PC-3 (cell line): ENCODE results near the gene FPR2. TPM values are rescaled to one million over a fixed set of nuclear protein-coding genes. Genes with fewer than 3 reads are reported as not detected.

ENCODE experiments used
- ATAC-seq: fragments of 200-7000 bp; cut with Tn5 transposase; 2 replicates; pipeline ENCODE4 v1.9.1; 2020; ENCODE audit warnings: mild to moderate bottlenecking, moderate library complexity
- BruUV-seq: library from RNA; stranded (reverse); fragments of 400-500 nt; replicated peaks from 2 replicates; lab custom pipeline; 2021; lab: Mats Ljungman, UMichigan
- CTCF ChIA-PET: fragments of 300-600 bp; sonication (Branson Sonifier 250); formaldehyde crosslinking; loops from one replicate; lab custom pipeline; 2022; ENCODE audit warnings: antibody characterized with exemption; lab: Charles Lee
- POLR2A ChIA-PET: fragments of 300-600 bp; sonication (Branson Sonifier 250); formaldehyde crosslinking; loops from one replicate; lab custom pipeline; 2022; ENCODE audit warnings: antibody characterized with exemption; ENCODE audit not compliant: unreplicated experiment; lab: Charles Lee
- DNase-seq: peaks from one replicate; pipeline ENCODE4 v3.0.0-alpha.2; 2015
- H2AFZ ChIP-seq: fragments of 300-600 bp; sonication (generic); 2 replicates; pipeline ENCODE4 v1.6.0; 2016; ENCODE audit warnings: antibody characterized with exemption, low read length
- H3F3A ChIP-seq: fragments of 300-600 bp; sonication (generic); one replicate; pipeline ENCODE4 v1.6.0; 2017; ENCODE audit warnings: antibody characterized with exemption, low read length, control low read depth, mild to moderate bottlenecking; ENCODE audit not compliant: unreplicated experiment
- H3K27ac ChIP-seq: fragments of 300-600 bp; sonication (generic); 2 replicates; pipeline ENCODE4 v1.5.1; 2016; ENCODE audit warnings: mild to moderate bottlenecking, low read length
- H3K27me3 ChIP-seq: fragments of 300-600 bp; sonication (generic); 2 replicates; pipeline ENCODE4 v1.6.1; 2016; ENCODE audit warnings: low read length, mixed read lengths
- H3K36me3 ChIP-seq: fragments of 300-600 bp; sonication (generic); 2 replicates; pipeline ENCODE4 v1.6.1; 2016; ENCODE audit warnings: low read depth, mixed run types, low read length, mixed read lengths
- H3K4me1 ChIP-seq: fragments of 300-600 bp; sonication (generic); 2 replicates; pipeline ENCODE4 v1.5.1; 2016; ENCODE audit warnings: low read length; ENCODE audit not compliant: insufficient read depth
- H3K4me2 ChIP-seq: fragments of 300-600 bp; sonication (generic); 2 replicates; pipeline ENCODE4 v1.6.0; 2016; ENCODE audit warnings: low read length
- H3K4me3 ChIP-seq: fragments of 300-600 bp; sonication (generic); 2 replicates; pipeline ENCODE4 v1.5.1; 2016; ENCODE audit warnings: mild to moderate bottlenecking, low read length, mixed read lengths
- H3K79me2 ChIP-seq: fragments of 300-600 bp; sonication (generic); 2 replicates; pipeline ENCODE4 v1.6.1; 2017; ENCODE audit warnings: low read length, mixed read lengths
- H3K9ac ChIP-seq: fragments of 300-600 bp; sonication (generic); 2 replicates; pipeline ENCODE4 v1.6.0; 2016; ENCODE audit warnings: mild to moderate bottlenecking, low read length
- H3K9me2 ChIP-seq: fragments of 300-600 bp; sonication (generic); replicated peaks from 2 replicates; pipeline ENCODE4 v1.6.1; 2016; ENCODE audit warnings: mixed run types, low read length, mixed read lengths
- H3K9me3 ChIP-seq: fragments of 300-600 bp; sonication (generic); 2 replicates; pipeline ENCODE4 v1.6.1; 2016; ENCODE audit warnings: low read length, mixed read lengths
- H4K20me1 ChIP-seq: fragments of 300-600 bp; sonication (generic); 2 replicates; pipeline ENCODE4 v1.6.1; 2016; ENCODE audit warnings: low read length, mixed read lengths
- CTCF ChIP-seq: fragments of 300-600 bp; sonication (generic); conservative IDR thresholded peaks from 2 replicates; pipeline ENCODE4 v1.5.1; 2017; ENCODE audit warnings: antibody characterized with exemption, low read depth, mild to moderate bottlenecking, low read length
- EZH2 ChIP-seq: fragments of 300-600 bp; sonication (generic); IDR thresholded peaks from one replicate; pipeline ENCODE4 v1.6.1; 2017; ENCODE audit warnings: antibody characterized with exemption, mild to moderate bottlenecking, low read length; ENCODE audit not compliant: unreplicated experiment
- EZH2phosphoT487 ChIP-seq: fragments of 300-600 bp; sonication (generic); IDR thresholded peaks from 2 replicates; pipeline ENCODE4 v1.6.1; 2018; ENCODE audit warnings: mild to moderate bottlenecking, antibody characterized with exemption, low read length, borderline replicate concordance
- intact Hi-C: fragments of 100-400 bp; cut with micrococcal nuclease; formaldehyde crosslinking; loops from 2 replicates; pipeline ENCODE4 v1.9.0; 2023
- total RNA-seq: library from RNA; depleted of rRNA; stranded (reverse); fragments of >200 nt; gene quantifications from 2 replicates; pipeline ENCODE4 v1.2.3, GENCODE V29; 2014

FPR2 gene
- total RNA-seq, 1 experiment from 2014 or later: not detected

GRCh38 chr19:51807111-51807701 is 46.2 kb downstream of the FPR2 start:
- Histone ChIP-seq H3K79me2 (no peaks in the 10 kb centered on the region), H4K20me1 (no peaks in the 10 kb centered on the region), H3K9me3 (no peaks in the 10 kb centered on the region), H3K4me2 (peak overlapping the region; percentile 61), H3K36me3 (no peaks in the 10 kb centered on the region), H3K27me3 (no peaks in the 10 kb centered on the region), H2AFZ (no peak overlapping the region), H3K9me2 (no peaks in the 10 kb centered on the region), H3K27ac (peak overlapping the region; percentile 75), H3K9ac (no peak overlapping the region), H3K4me1 (peaks cover 53% of the 10 kb centered on the region), H3F3A (peaks cover 4% of the 10 kb centered on the region), H3K4me3 (no peak overlapping the region)
- no TSS peak for BruUV-seq
- ChIA-PET CTCF (interaction anchor here (0.5 kb wide), 1 partner anchor 13 kb away, joined by 3 read pairs; the partner anchor contains the start of gene FPR3), POLR2A (interaction anchor here (0.5 to 0.6 kb wide), 3 partner anchors 78 to 430 kb away, joined by 3 to 18 read pairs (median 4); no protein-coding TSS in a partner anchor)
- TF ChIP-seq CTCF: peak; percentile 46
- no peak for TF ChIP-seq EZH2phosphoT487
- DNase-seq (peak; percentile 89), ATAC-seq (peak; percentile 64)
- intact Hi-C loops: loop anchor here (1.0 kb wide), 2 partner anchors 8 to 430 kb away; no protein-coding TSS in a partner anchor

GRCh38 chr19:51807925-51808324 is 46.9 kb downstream of the FPR2 start:
- DNase-seq: peak; percentile 56
- POLR2A ChIA-PET: interaction anchor here (0.6 kb wide), 1 partner anchor 79 kb away, joined by 18 read pairs; no protein-coding TSS in a partner anchor
- no peak for TF ChIP-seq EZH2
- TF ChIP-seq EZH2phosphoT487: no peak
- no peak for TF ChIP-seq CTCF
- Histone ChIP-seq H3K9me2 (no peaks in the 10 kb centered on the region), H3K27ac (peak overlapping the region; percentile 75), H2AFZ (peak overlapping the region; percentile 32; the same call in 1 of the 2 replicates), H3K4me1 (peaks cover 53% of the 10 kb centered on the region), H3K9ac (peak overlapping the region; percentile 4; the same call in 1 of the 2 replicates), H3K27me3 (no peaks in the 10 kb centered on the region), H3F3A (peaks cover 4% of the 10 kb centered on the region), H3K4me3 (peak overlapping the region; percentile 41; the same call in 1 of the 2 replicates), H3K9me3 (no peaks in the 10 kb centered on the region), H3K4me2 (peak overlapping the region; percentile 61), H3K36me3 (no peaks in the 10 kb centered on the region), H3K79me2 (no peaks in the 10 kb centered on the region), H4K20me1 (no peaks in the 10 kb centered on the region)
- peak; percentile 20 for ATAC-seq
- no TSS peak for BruUV-seq
- CTCF ChIA-PET: interaction anchor here (1.1 kb wide), 2 partner anchors 9 to 30 kb away, joined by 10 to 14 read pairs; no protein-coding TSS in a partner anchor
- intact Hi-C loops: loop anchor here (1.0 kb wide), 4 partner anchors 9 to 429 kb away; no protein-coding TSS in a partner anchor
